ENCODE data around the gene TOB1.
A peak's percentile ranks its signal among the peaks of the same experiment; 100 is the strongest.

Gene TOB1

GRCh38 chr17:50868602-50869001 lies 2.4 kb upstream of the TOB1 start:
- DNase-seq (ENCODE audit: extremely low read depth, insufficient read length) = no peak
- no peak for TF ChIP-seq CTCF (IDR thresholded peaks at IDR 0.05; ENCODE audit: insufficient read depth, low read length, poor library complexity, severe bottlenecking)
- H3K36me3 ChIP-seq (ENCODE audit: control insufficient read depth, insufficient read depth, low read length) = no peaks in the 10 kb centered on the region; the same call in 1 of the 2 replicates
- no peaks in the 10 kb centered on the region for H3K27me3 ChIP-seq (replicated peaks; ENCODE audit: control insufficient read depth, insufficient read depth, low read length)
- H3K4me3 ChIP-seq (replicated peaks; ENCODE audit: low read depth, low read length) = peak overlapping the region; percentile 92

DNA sequence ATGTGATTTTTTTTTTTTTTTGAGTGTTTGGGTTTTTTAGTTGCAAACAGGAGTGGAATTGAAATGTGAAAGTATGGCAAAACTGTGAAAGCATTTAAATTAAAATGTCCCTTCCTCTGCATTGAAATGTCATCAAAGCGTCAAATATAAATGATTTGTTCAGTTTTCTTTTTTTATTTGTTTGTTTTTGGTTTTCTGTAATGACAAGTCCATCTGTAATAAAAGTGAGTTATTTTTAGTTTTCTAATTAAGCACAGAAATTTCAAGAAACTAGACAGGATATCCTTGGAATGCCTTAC lies 1.9 kb upstream of the TOB1 start:
- no peak for DNase-seq (ENCODE audit: extremely low read depth, insufficient read length)
- TF ChIP-seq CTCF (IDR thresholded peaks at IDR 0.05; ENCODE audit: insufficient read depth, low read length, poor library complexity, severe bottlenecking) = no peak
- Histone ChIP-seq H3K36me3 (ENCODE audit: control insufficient read depth, insufficient read depth, low read length) (peaks cover 4% of the 10 kb centered on the region; the same call in 1 of the 2 replicates), H3K27me3 (replicated peaks; ENCODE audit: control insufficient read depth, insufficient read depth, low read length) (no peaks in the 10 kb centered on the region), H3K4me3 (replicated peaks; ENCODE audit: low read depth, low read length) (peak overlapping the region; percentile 92)

GRCh38 chr17:50867363-50868139 lies 1.4 kb upstream of the TOB1 start:
- DNase-seq (ENCODE audit: extremely low read depth, insufficient read length) = peak; percentile 91
- Histone ChIP-seq H3K27me3 (replicated peaks; ENCODE audit: control insufficient read depth, insufficient read depth, low read length) (no peaks in the 10 kb centered on the region), H3K36me3 (ENCODE audit: control insufficient read depth, insufficient read depth, low read length) (peaks cover 5% of the 10 kb centered on the region; the same call in 1 of the 2 replicates), H3K4me3 (replicated peaks; ENCODE audit: low read depth, low read length) (peak overlapping the region; percentile 92)
- no peak for TF ChIP-seq CTCF (IDR thresholded peaks at IDR 0.05; ENCODE audit: insufficient read depth, low read length, poor library complexity, severe bottlenecking)

DNA sequence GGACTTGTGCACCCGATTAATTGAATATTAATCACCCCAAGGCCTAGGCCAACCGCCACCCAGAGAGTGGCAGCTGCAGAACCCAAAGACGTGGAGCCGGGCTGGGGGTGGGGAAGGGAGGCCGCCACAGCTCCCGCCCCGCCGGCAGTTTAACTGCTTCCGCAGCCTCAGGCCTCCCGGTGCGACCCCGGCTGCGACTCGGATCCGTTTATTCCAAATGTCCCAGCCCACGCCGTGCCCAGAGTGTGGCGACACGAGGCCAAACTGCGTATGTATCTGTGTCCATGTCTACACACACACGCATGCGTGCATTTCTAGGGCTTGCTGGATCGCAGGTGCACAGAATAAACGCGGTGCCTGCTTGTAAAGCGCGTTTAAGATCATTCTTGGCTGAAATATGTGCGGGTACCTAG lies 802 bp upstream of the TOB1 start:
- peak; percentile 84 for DNase-seq (ENCODE audit: extremely low read depth, insufficient read length)
- no peak for TF ChIP-seq CTCF (IDR thresholded peaks at IDR 0.05; ENCODE audit: insufficient read depth, low read length, poor library complexity, severe bottlenecking)
- H3K27me3 ChIP-seq (replicated peaks; ENCODE audit: control insufficient read depth, insufficient read depth, low read length) = no peaks in the 10 kb centered on the region
- H3K36me3 ChIP-seq (ENCODE audit: control insufficient read depth, insufficient read depth, low read length) = peaks cover 5% of the 10 kb centered on the region; the same call in 1 of the 2 replicates
- H3K4me3 ChIP-seq (replicated peaks; ENCODE audit: low read depth, low read length) = peak overlapping the region; percentile 92

GRCh38 chr17:50865868-50866260 lies 290 bp downstream of the TOB1 start:
- H3K27me3 ChIP-seq (replicated peaks; ENCODE audit: control insufficient read depth, insufficient read depth, low read length) = no peaks in the 10 kb centered on the region
- H3K36me3 ChIP-seq (ENCODE audit: control insufficient read depth, insufficient read depth, low read length) = peaks cover 5% of the 10 kb centered on the region; the same call in 1 of the 2 replicates
- peak overlapping the region; percentile 84 for H3K4me3 ChIP-seq (replicated peaks; ENCODE audit: low read depth, low read length)
- no peak for DNase-seq (ENCODE audit: extremely low read depth, insufficient read length)
- no peak for TF ChIP-seq CTCF (IDR thresholded peaks at IDR 0.05; ENCODE audit: insufficient read depth, low read length, poor library complexity, severe bottlenecking)
